ENCODE data around the gene DNAJC12. TPM values are rescaled to one million over a fixed set of nuclear protein-coding genes. Genes with fewer than 3 reads are reported as not detected.

Gene DNAJC12
- polyA plus RNA-seq, 1 of the 3 experiments (the other 2 are of a cell fraction) = 7.9 TPM

- TF ChIP-seq RAD21 (IDR thresholded peaks at IDR 0.05; ENCODE audit: low read length) (no peak), FOXM1 (IDR thresholded peaks at IDR 0.05; ENCODE audit: low read depth) (no peak), CHD2 (IDR thresholded peaks at IDR 0.05; ENCODE audit: low read length, partially characterized antibody) (no peak), NRF1 (IDR thresholded peaks at IDR 0.05; ENCODE audit: low read depth, low read length) (no peak), EZH2phosphoT487 (IDR thresholded peaks at IDR 0.05; ENCODE audit: borderline replicate concordance, low read depth) (no peak), IRF3 (IDR thresholded peaks at IDR 0.05; ENCODE audit: low read depth, low read length) (no peak)
These were observed 54.2 kb downstream of the DNAJC12 start for GRCh38 chr10:67783606-67784294.

DNA sequence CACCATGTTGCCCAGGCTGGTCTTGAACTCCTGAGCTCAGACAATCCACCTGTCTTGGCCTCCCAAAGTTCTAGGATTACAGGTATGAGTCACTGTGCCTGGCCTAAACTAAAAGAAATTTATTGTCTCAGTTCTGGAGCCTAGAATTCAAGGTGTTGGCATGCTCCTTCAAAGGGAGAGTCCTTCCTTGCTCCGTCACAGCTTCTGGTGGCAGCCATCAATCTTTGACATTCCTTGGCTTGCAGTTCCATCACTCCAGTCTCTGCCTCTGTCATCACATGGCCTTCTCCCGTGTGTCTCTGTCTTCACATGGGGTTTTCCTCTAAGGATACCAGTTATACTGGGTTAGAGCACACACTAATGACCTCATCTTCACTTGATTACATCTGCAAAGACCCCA lies 55.5 kb downstream of the DNAJC12 start:
- H3K9me3 ChIP-seq = no peaks in the 10 kb centered on the region
- H3K79me2 ChIP-seq (ENCODE audit: insufficient read depth) = no peaks in the 10 kb centered on the region
- H2AFZ ChIP-seq (ENCODE audit: low read depth) = no peak overlapping the region
- CTCF ChIA-PET = interaction anchor here (0.9 to 2.6 kb wide), 3 partner anchors 28 to 116 kb away, joined by 3 to 16 read pairs (median 7); no protein-coding TSS in a partner anchor
- H3K27ac ChIP-seq (ENCODE audit: low read depth in 2 of 2, low read length in 1 of 2) = no peak overlapping the region
- DNase-seq = no peak
- no peaks in the 10 kb centered on the region for H3F3A ChIP-seq (replicated peaks; ENCODE audit: insufficient read depth)
- no peaks in the 10 kb centered on the region for H3K9me2 ChIP-seq
- POLR2A ChIA-PET = no interaction called here
- no peak for TF ChIP-seq FOXM1 (IDR thresholded peaks at IDR 0.05; ENCODE audit: low read depth)
- TF ChIP-seq IRF3 (IDR thresholded peaks at IDR 0.05; ENCODE audit: low read depth, low read length) = no peak
- TF ChIP-seq TEAD4 (IDR thresholded peaks at IDR 0.05; ENCODE audit: borderline replicate concordance, insufficient read depth) = no peak
- TF ChIP-seq GABPA (IDR thresholded peaks at IDR 0.05; ENCODE audit: low read depth) = no peak
- no peak for TF ChIP-seq RFX5 (IDR thresholded peaks at IDR 0.05; ENCODE audit: low read length)
- no peak for TF ChIP-seq NFIC (IDR thresholded peaks at IDR 0.05; ENCODE audit: borderline replicate concordance)
- no peak for TF ChIP-seq EZH2phosphoT487 (IDR thresholded peaks at IDR 0.05; ENCODE audit: borderline replicate concordance, low read depth)
- no peak for TF ChIP-seq ELF1 (IDR thresholded peaks at IDR 0.05)
- TF ChIP-seq POLR2AphosphoS5 (IDR thresholded peaks at IDR 0.05; ENCODE audit: low read depth, low read length) = no peak
- no peak for TF ChIP-seq MEF2A (IDR thresholded peaks at IDR 0.05; ENCODE audit: borderline replicate concordance, low read depth)
- no peak for TF ChIP-seq SIN3A (IDR thresholded peaks at IDR 0.05; ENCODE audit: borderline replicate concordance, low read depth, low read length)
- TF ChIP-seq RCOR1 (IDR thresholded peaks at IDR 0.05; ENCODE audit: low read length) = no peak
- TF ChIP-seq, protein P1, sequence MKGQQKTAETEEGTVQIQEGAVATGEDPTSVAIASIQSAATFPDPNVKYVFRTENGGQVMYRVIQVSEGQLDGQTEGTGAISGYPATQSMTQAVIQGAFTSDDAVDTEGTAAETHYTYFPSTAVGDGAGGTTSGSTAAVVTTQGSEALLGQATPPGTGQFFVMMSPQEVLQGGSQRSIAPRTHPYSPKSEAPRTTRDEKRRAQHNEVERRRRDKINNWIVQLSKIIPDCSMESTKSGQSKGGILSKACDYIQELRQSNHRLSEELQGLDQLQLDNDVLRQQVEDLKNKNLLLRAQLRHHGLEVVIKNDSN (IDR thresholded peaks at IDR 0.05; ENCODE audit: borderline replicate concordance, low read depth) = no peak
- no peak for TF ChIP-seq NRF1 (IDR thresholded peaks at IDR 0.05; ENCODE audit: low read depth, low read length)
- no peak for TF ChIP-seq YY1 (IDR thresholded peaks at IDR 0.05; ENCODE audit: low read depth)
- no peak for TF ChIP-seq USF2 (IDR thresholded peaks at IDR 0.05; ENCODE audit: borderline replicate concordance, low read depth, low read length)
- no peak overlapping the region for H3K4me2 ChIP-seq
- no peak overlapping the region for H3K4me3 ChIP-seq (ENCODE audit: low read depth in 2 of 2, low read length in 1 of 2)
- no peak overlapping the region for H3K9ac ChIP-seq
- H4K20me1 ChIP-seq (ENCODE audit: insufficient read depth) = no peaks in the 10 kb centered on the region
- H3K4me1 ChIP-seq (ENCODE audit: control insufficient read depth in 1 of 2, insufficient read depth in 2 of 2, low read depth in 1 of 2, low read length in 1 of 2) = no peaks in the 10 kb centered on the region
- no peaks in the 10 kb centered on the region for H3K36me3 ChIP-seq (replicated peaks in 1 of 2; ENCODE audit: control insufficient read depth in 1 of 2, insufficient read depth in 2 of 2, low read length in 1 of 2)
- WGBS (ENCODE audit: low lambda C conversion rate) = 56% methylated on average over 2 of the region's 2 CpGs
- H3K27me3 ChIP-seq (ENCODE audit: insufficient read depth) = peaks cover 5% of the 10 kb centered on the region

More at GRCh38 chr10:67783606-67784294, 54.2 kb downstream of the DNAJC12 start:
- no peaks in the 10 kb centered on the region for H3K4me1 ChIP-seq (ENCODE audit: control insufficient read depth in 1 of 2, insufficient read depth in 2 of 2, low read depth in 1 of 2, low read length in 1 of 2)
- H3K79me2 ChIP-seq (ENCODE audit: insufficient read depth) = no peaks in the 10 kb centered on the region
- no peaks in the 10 kb centered on the region for H4K20me1 ChIP-seq (ENCODE audit: insufficient read depth)
- DNase-seq = no peak
- POLR2A ChIA-PET = no interaction called here
- CTCF ChIA-PET = interaction anchor here (0.6 to 2.7 kb wide), 3 partner anchors 86 to 513 kb away, joined by 3 to 19 read pairs (median 16); no protein-coding TSS in a partner anchor
- H3K4me2 ChIP-seq = no peak overlapping the region
- no peak overlapping the region for H2AFZ ChIP-seq (ENCODE audit: low read depth)
- no peaks in the 10 kb centered on the region; the same call in 1 of the 2 replicates for H3K27me3 ChIP-seq (ENCODE audit: insufficient read depth)
- no peak overlapping the region for H3K27ac ChIP-seq (ENCODE audit: low read depth in 2 of 2, low read length in 1 of 2)
- no peaks in the 10 kb centered on the region for H3F3A ChIP-seq (replicated peaks; ENCODE audit: insufficient read depth)
- no peak overlapping the region for H3K9ac ChIP-seq
- no peaks in the 10 kb centered on the region for H3K9me2 ChIP-seq
- H3K36me3 ChIP-seq (replicated peaks in 1 of 2; ENCODE audit: control insufficient read depth in 1 of 2, insufficient read depth in 2 of 2, low read length in 1 of 2) = no peaks in the 10 kb centered on the region
- H3K9me3 ChIP-seq = no peaks in the 10 kb centered on the region
- WGBS (ENCODE audit: low lambda C conversion rate) = 77% methylated on average over 5 of the region's 5 CpGs
- no peak overlapping the region for H3K4me3 ChIP-seq (ENCODE audit: low read depth in 2 of 2, low read length in 1 of 2)
